Lower lobe of right lung (tissue), 2 donors: Measurements from ENCODE around the gene ARSD. TPM values are rescaled to one million over a fixed set of nuclear protein-coding genes. Genes with fewer than 3 reads are reported as not detected.
"Not testable (repeated sequence)": the region's sequence is repeated elsewhere in the genome, so short reads cannot be mapped to it uniquely, and the experiment has no call there.

ENCODE experiments used
- ATAC-seq, 2 donors: fragments of 200-7000 bp; cut with Tn5 transposase; one replicate each; pipeline ENCODE4 v1.9.1; 2020 to 2022; ENCODE audit warnings: mild to moderate bottlenecking in 2 of 2, moderate library complexity in 2 of 2
- DNase-seq: peaks from one replicate; pipeline ENCODE4 v3.0.0-alpha.2; 2020
- H3K27ac ChIP-seq: fragments of 200-600 bp; one replicate; pipeline ENCODE4 v1.8.0; 2022
- H3K27me3 ChIP-seq: fragments of 200-600 bp; one replicate; pipeline ENCODE4 v1.8.0; 2022; ENCODE audit warnings: low read depth
- H3K36me3 ChIP-seq: fragments of 200-600 bp; one replicate; pipeline ENCODE4 v1.8.0; 2022; ENCODE audit warnings: mild to moderate bottlenecking
- H3K4me1 ChIP-seq: fragments of 200-600 bp; one replicate; pipeline ENCODE4 v1.8.0; 2022
- H3K4me3 ChIP-seq: fragments of 200-600 bp; one replicate; pipeline ENCODE4 v1.8.0; 2022; ENCODE audit warnings: mild to moderate bottlenecking
- H3K9me3 ChIP-seq: fragments of 200-600 bp; one replicate; pipeline ENCODE4 v1.8.0; 2022
- CTCF ChIP-seq: fragments of 200-600 bp; IDR thresholded peaks from one replicate; pipeline ENCODE4 v1.8.0; 2022; ENCODE audit warnings: antibody characterized with exemption, mild to moderate bottlenecking
- intact Hi-C: fragments of 100-400 bp; cut with DNase I; formaldehyde crosslinking; loops from one replicate; pipeline ENCODE4 v1.11.0; 2022
- long read RNA-seq: library from polyadenylated mRNA; unstranded; transcript quantifications from one replicate; pipeline ENCODE4 v2.0.0, GENCODE V29; 2021
- total RNA-seq: library from RNA; stranded (reverse); fragmentation: NEBNext Ultra II Directional; extraction: Animal tissue kit (Norgen Biotek cat#: 25700); gene quantifications from one replicate; pipeline ENCODE4 v1.2.1, GENCODE V29; 2021
- donor health status: DM: no; HTN: yes; CAD: no; lungs with severe emphysema.

ARSD gene
- total RNA-seq: 30.7 TPM
- long read RNA-seq, full-length matches to known transcripts: 38 of 67 reads
- long read RNA-seq, partial matches to known transcripts: 6 of 67 reads
- long read RNA-seq, other reads (novel, unspliced or antisense): 23 of 67 reads

GRCh38 chrX:2928583-2929434, at the start of gene ARSD:
Gene ARSD, minus strand, starts transcription at chrX:2929339. Its CDS starts 64 bp downstream, at chrX:2929275.
- Histone ChIP-seq H3K27ac (peak within 1 kb of the TSS; percentile 94), H3K4me3 (peak within 1 kb of the TSS; percentile 55), H3K36me3 (no peaks in the 10 kb centered on the region), H3K4me1 (no peaks in the 10 kb centered on the region), H3K27me3 (no peaks in the 10 kb centered on the region), H3K9me3 (no peaks in the 10 kb centered on the region)
- ATAC-seq (peak; percentile 97), DNase-seq (peak; percentile 96)
- TF ChIP-seq CTCF: no peak
- intact Hi-C loops: no loop called here

- H3K36me3 ChIP-seq, H3K4me3 ChIP-seq, intact Hi-C loops, H3K27me3 ChIP-seq, H3K4me1 ChIP-seq, H3K9me3 ChIP-seq, H3K27ac ChIP-seq, ATAC-seq, DNase-seq: not testable (repeated sequence)
These were observed 49.5 kb upstream of the ARSD start for GRCh38 chrX:2978639-2979038.

GRCh38 chrX:2974961-2975360, 45.8 kb upstream of the ARSD start:
- no peak overlapping the region for H3K4me3 ChIP-seq
- DNase-seq: no peak
- ATAC-seq: no peak
- no peaks in the 10 kb centered on the region for H3K36me3 ChIP-seq
- no peaks in the 10 kb centered on the region for H3K9me3 ChIP-seq
- H3K27ac ChIP-seq: no peak overlapping the region
- intact Hi-C loops: no loop called here
- TF ChIP-seq CTCF: no peak
- no peaks in the 10 kb centered on the region for H3K4me1 ChIP-seq
- H3K27me3 ChIP-seq: no peaks in the 10 kb centered on the region

- no peak for ATAC-seq
- no peak overlapping the region for H3K4me3 ChIP-seq
These were observed 43.3 kb upstream of the ARSD start for GRCh38 chrX:2972391-2972790.

GRCh38 chrX:2969021-2969420, 39.9 kb upstream of the ARSD start:
- intact Hi-C loops: no loop called here
- no peak for TF ChIP-seq CTCF
- no peaks in the 10 kb centered on the region for H3K27me3 ChIP-seq

More at GRCh38 chrX:2972391-2972790, 43.3 kb upstream of the ARSD start:
- Histone ChIP-seq H3K27ac (no peak overlapping the region), H3K27me3 (no peaks in the 10 kb centered on the region), H3K36me3 (no peaks in the 10 kb centered on the region), H3K9me3 (no peaks in the 10 kb centered on the region), H3K4me1 (no peaks in the 10 kb centered on the region)
- no peak for DNase-seq
- TF ChIP-seq CTCF: no peak
- intact Hi-C loops: no loop called here

More at GRCh38 chrX:2969021-2969420, 39.9 kb upstream of the ARSD start:
- H3K9me3 ChIP-seq: no peaks in the 10 kb centered on the region
- no peak for ATAC-seq
- no peaks in the 10 kb centered on the region for H3K36me3 ChIP-seq
- no peak overlapping the region for H3K4me3 ChIP-seq
- H3K4me1 ChIP-seq: no peaks in the 10 kb centered on the region
- no peak overlapping the region for H3K27ac ChIP-seq
- DNase-seq: no peak
